HCT116 (cell line): ENCODE data around the gene KIF1A. TPM values are rescaled to one million over a fixed set of nuclear protein-coding genes. Genes with fewer than 3 reads are reported as not detected.

Source experiments
- ATAC-seq: fragments of 200-7000 bp; cut with Tn5 transposase; 2 replicates; pipeline ENCODE4 v1.9.1; 2020; ENCODE audit warnings: mild to moderate bottlenecking, moderate library complexity
- BruUV-seq: library from RNA; stranded (reverse); fragments of 400-500 nt; replicated peaks from 2 replicates; lab custom pipeline; 2021; lab: Mats Ljungman, UMichigan
- CTCF ChIA-PET: fragments of 300-600 bp; sonication (Branson Sonifier 250); formaldehyde crosslinking; loops from one replicate; lab custom pipeline; 2021; ENCODE audit warnings: antibody characterized with exemption; lab: Charles Lee
- POLR2A ChIA-PET: fragments of 300-600, 350-600 bp; sonication (Branson Sonifier 250); formaldehyde crosslinking; loops from one replicate; lab custom pipeline; 2021; ENCODE audit warnings: antibody characterized with exemption; lab: Charles Lee
- RAD21 ChIA-PET, 2 experiments: fragments of 300-600 bp; sonication (Branson Sonifier 250); formaldehyde crosslinking; loops; one replicate each; lab custom pipeline; 2023; ENCODE audit warnings: low total read pairs in 2 of 2; ENCODE audit not compliant: uncharacterized antibody in 2 of 2, unreplicated experiment in 2 of 2, low non-redundant PET in 1 of 2; lab: Charles Lee
- DNase-seq: peaks from one replicate; pipeline ENCODE4 v3.0.0-alpha.2; 2010; ENCODE audit warnings: low read depth, low spot score
- H2AFZ ChIP-seq: fragments of 200-600 bp; shearing (Covaris generic), sonication (generic); 2 replicates; pipeline ENCODE4 v1.6.1; 2017; ENCODE audit warnings: low read depth, mixed run types, mixed read lengths, antibody characterized with exemption, low read length; ENCODE audit not compliant: poor library complexity, severe bottlenecking
- H3K27ac ChIP-seq: 2 replicates; pipeline ENCODE4 v1.5.1; 2012; ENCODE audit warnings: low read depth, low read length
- H3K27me3 ChIP-seq: fragments of 200-600 bp; sonication (generic); 2 replicates; pipeline ENCODE4 v1.6.1; 2016; ENCODE audit warnings: mixed run types, low read length, mixed read lengths; ENCODE audit not compliant: insufficient read depth
- H3K36me3 ChIP-seq, 2 experiments: fragments of 200-500 bp in 1 of 2; fragments of 200-600 bp in 1 of 2; sonication (Bioruptor generic) in 1 of 2; sonication (generic) in 1 of 2; 2 replicates each; pipeline versions ENCODE4 v1.5.1 to v1.6.1; 2014 to 2016; ENCODE audit warnings: low read length in 2 of 2, inconsistent platforms in 1 of 2, mixed read lengths in 1 of 2, mixed run types in 1 of 2; ENCODE audit not compliant: insufficient read depth in 2 of 2, control insufficient read depth in 1 of 2
- H3K4me1 ChIP-seq, 2 experiments: fragments of 200-600 bp in 1 of 2; sonication (generic) in 1 of 2; 2 replicates each; pipeline versions ENCODE4 v1.5.1 to v1.6.1; 2012 to 2017; ENCODE audit warnings: low read length in 2 of 2, inconsistent platforms in 1 of 2, mild to moderate bottlenecking in 1 of 2, mixed read lengths in 1 of 2, mixed run types in 1 of 2, moderate library complexity in 1 of 2; ENCODE audit not compliant: insufficient read depth in 2 of 2, control insufficient read depth in 1 of 2
- H3K4me2 ChIP-seq: fragments of 200-600 bp; sonication (generic); 2 replicates; pipeline ENCODE4 v1.6.1; 2017; ENCODE audit warnings: mixed run types, low read length, mixed read lengths
- H3K4me3 ChIP-seq, 2 experiments: fragments of 200-600 bp in 1 of 2; sonication (generic) in 1 of 2; replicated peaks in 1 of 2; 2 replicates each; pipeline ENCODE4 v1.5.1; 2011 to 2016; ENCODE audit warnings: low read length in 2 of 2, control low read depth in 1 of 2, low read depth in 1 of 2, mild to moderate bottlenecking in 1 of 2, mixed read lengths in 1 of 2, mixed run types in 1 of 2
- H3K79me2 ChIP-seq: fragments of 200-600 bp; sonication (generic); 2 replicates; pipeline ENCODE4 v1.6.1; 2017; ENCODE audit warnings: mild to moderate bottlenecking, mixed run types, low read length, moderate library complexity, mixed read lengths; ENCODE audit not compliant: insufficient read depth
- H3K9ac ChIP-seq: fragments of 200-600 bp; sonication (generic); 2 replicates; pipeline ENCODE4 v1.6.1; 2016; ENCODE audit warnings: low read length, mixed read lengths
- H3K9me2 ChIP-seq: fragments of 200-600 bp; sonication (generic), shearing (Covaris generic); 2 replicates; pipeline ENCODE4 v1.6.1; 2017; ENCODE audit warnings: mixed run types, mild to moderate bottlenecking, moderate library complexity; ENCODE audit not compliant: insufficient read depth
- H3K9me3 ChIP-seq, 2 experiments: fragments of 200-500 bp in 1 of 2; fragments of 200-600 bp in 1 of 2; sonication (Bioruptor generic) in 1 of 2; sonication (generic) in 1 of 2; 2 replicates each; pipeline ENCODE4 v1.6.1; 2014 to 2017; ENCODE audit warnings: low read length in 2 of 2, mixed read lengths in 2 of 2, inconsistent platforms in 1 of 2, low read depth in 1 of 2, mild to moderate bottlenecking in 1 of 2, mixed run types in 1 of 2, moderate library complexity in 1 of 2; ENCODE audit not compliant: control insufficient read depth in 1 of 2, insufficient read depth in 1 of 2
- H4K20me1 ChIP-seq: fragments of 200-600 bp; sonication (generic), shearing (Covaris generic); 2 replicates; pipeline ENCODE4 v1.6.1; 2017; ENCODE audit warnings: mixed run types, mild to moderate bottlenecking, moderate library complexity; ENCODE audit not compliant: insufficient read depth
- MAX ChIP-seq: IDR thresholded peaks from 2 replicates; pipeline ENCODE4 v1.6.1; 2012
- POLR2A ChIP-seq: IDR thresholded peaks from 2 replicates; pipeline ENCODE4 v1.7.0; 2011; ENCODE audit warnings: borderline replicate concordance; ENCODE audit not compliant: insufficient read depth, insufficient read length; ENCODE audit errors: extremely low read depth
- SRF ChIP-seq: IDR thresholded peaks from 2 replicates; pipeline ENCODE4 v1.6.1; 2012; ENCODE audit warnings: low read depth
- ZNF274 ChIP-seq: fragments of 200-500 bp; sonication (Bioruptor generic); IDR thresholded peaks from 2 replicates; pipeline ENCODE4 v1.6.1; 2014; ENCODE audit warnings: mild to moderate bottlenecking, low read depth, low read length, inconsistent platforms
- intact Hi-C: fragments of 100-400 bp; cut with micrococcal nuclease; formaldehyde crosslinking; loops from 2 replicates; pipeline ENCODE4 v1.10.0; 2022
- total RNA-seq: library from RNA; stranded (reverse); gene quantifications from one replicate; pipeline ENCODE4 v1.2.1, GENCODE V29; 2021; ENCODE audit not compliant: unreplicated experiment

Gene KIF1A
- total RNA-seq, 1 experiment from 2014 or later, result 0.27 TPM

GRCh38 chr2:240721596-240722180 lies 98.3 kb downstream of the KIF1A start:
- ATAC-seq, result no peak
- Histone ChIP-seq H3K27ac (no peak overlapping the region), H3K9me2 (no peaks in the 10 kb centered on the region), H3K9me3 (no peaks in the 10 kb centered on the region), H3K79me2 (no peaks in the 10 kb centered on the region), H3K4me2 (no peak overlapping the region), H3K27me3 (no peaks in the 10 kb centered on the region), H3K4me3 (no peak overlapping the region), H3K4me1 (no peaks in the 10 kb centered on the region), H2AFZ (no peak overlapping the region), H4K20me1 (no peaks in the 10 kb centered on the region), H3K36me3 (no peaks in the 10 kb centered on the region), H3K9ac (no peak overlapping the region)
- intact Hi-C loops, result no loop called here
- no TSS peak for BruUV-seq
- ChIA-PET POLR2A (no interaction called here), RAD21 (no interaction called here), CTCF (no interaction called here)
- no peak for DNase-seq
- TF ChIP-seq SRF, result no peak
- TF ChIP-seq POLR2A, result no peak

GRCh38 chr2:240720686-240721595 lies 99.1 kb downstream of the KIF1A start:
- no peak overlapping the region for H3K4me3 ChIP-seq
- no peaks in the 10 kb centered on the region for H3K36me3 ChIP-seq
- H4K20me1 ChIP-seq, result no peaks in the 10 kb centered on the region
- H3K9ac ChIP-seq, result no peak overlapping the region
- no peaks in the 10 kb centered on the region for H3K9me2 ChIP-seq
- RAD21 ChIA-PET, result no interaction called here
- TF ChIP-seq SRF (no peak), ZNF274 (no peak), MAX (no peak)
- TF ChIP-seq, all 23 proteins: peak for 0
- intact Hi-C loops, result no loop called here
- BruUV-seq, result no TSS peak
- CTCF ChIA-PET, result no interaction called here
- ATAC-seq (no peak), DNase-seq (no peak)
- POLR2A ChIA-PET, result no interaction called here
- Histone ChIP-seq H3K79me2 (no peaks in the 10 kb centered on the region), H3K27me3 (no peaks in the 10 kb centered on the region), H3K9me3 (no peaks in the 10 kb centered on the region), H2AFZ (no peak overlapping the region), H3K4me1 (no peaks in the 10 kb centered on the region), H3K4me2 (no peak overlapping the region), H3K27ac (no peak overlapping the region)
